Lower leg skin (tissue), 3 donors: ENCODE measurements around the gene CYRIA.

Experiments used
- CTCF ChIP-seq, 3 donors: fragments of 450-650 bp; IDR thresholded peaks; one replicate each; pipeline ENCODE4 v1.5.1; 2016; ENCODE audit warnings: antibody characterized with exemption in 3 of 3, mild to moderate bottlenecking in 3 of 3, moderate library complexity in 2 of 3
- POLR2A ChIP-seq, 2 donors: fragments of 450-650 bp; IDR thresholded peaks; one replicate each; pipeline ENCODE4 v1.6.1; 2016 to 2017; ENCODE audit warnings: antibody characterized with exemption in 2 of 2, mild to moderate bottlenecking in 1 of 2, moderate library complexity in 1 of 2

GRCh38 chr2:16682431-16683118 is 16.9 kb upstream of the CYRIA start:
- TF ChIP-seq CTCF (IDR thresholded peaks at IDR 0.05) (no peak), POLR2A (IDR thresholded peaks at IDR 0.05) (no peak)
